ENCODE results near the gene PPP1CC. TPM values are rescaled to one million over a fixed set of nuclear protein-coding genes. Genes with fewer than 3 reads are reported as not detected.
"Not testable (repeated sequence)": the region's sequence is repeated elsewhere in the genome, so short reads cannot be mapped to it uniquely, and the experiment has no call there.

PPP1CC gene
- total RNA-seq, 4 donors from 2014 or later: 92.2 to 120 (median 101) TPM

DNA sequence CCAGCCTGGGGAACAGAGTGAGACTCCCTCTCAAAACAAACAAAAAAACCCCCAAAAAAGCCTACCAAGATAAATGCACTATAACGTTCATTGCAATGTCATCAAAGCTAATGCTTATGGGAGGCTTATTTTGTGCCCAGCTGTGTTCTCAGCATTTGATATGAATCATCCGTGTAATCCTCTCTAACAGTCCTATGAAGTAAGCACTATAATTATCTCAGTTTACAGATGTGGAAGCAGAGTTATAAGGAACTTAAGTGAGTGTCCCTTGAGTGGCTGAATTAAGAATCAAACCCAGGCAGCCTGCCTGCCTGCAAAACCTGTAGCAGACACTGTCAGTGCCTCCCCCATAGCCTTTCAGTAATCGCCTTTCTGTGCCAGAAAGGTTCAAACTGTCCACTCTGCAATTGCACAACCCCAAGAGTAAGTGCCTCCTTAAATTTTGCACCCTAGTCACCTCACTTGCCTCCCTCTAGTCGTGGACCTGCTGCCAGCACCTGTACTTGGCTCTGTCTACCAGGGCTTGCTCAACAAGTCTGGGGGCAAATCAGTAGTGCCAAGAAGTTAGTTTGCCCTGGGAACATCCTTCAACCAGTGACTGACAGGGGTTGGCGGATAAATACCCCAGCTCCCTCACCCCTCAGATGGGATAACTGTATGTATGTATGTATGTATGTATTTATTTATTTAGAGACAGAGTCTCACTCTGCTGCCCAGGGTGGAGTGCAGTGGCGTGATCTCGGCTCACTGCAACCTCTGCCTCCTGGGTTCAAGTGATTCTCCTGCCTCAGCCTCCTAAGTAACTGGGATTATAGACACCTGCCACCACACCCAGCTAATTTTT, 23.8 kb upstream of the PPP1CC start:
- WGBS: 54% methylated on average over 4 of the region's 7 CpGs
- no peak overlapping the region for H3K4me3 ChIP-seq
- intact Hi-C loops (cut with DNase I): no loop called here

DNA sequence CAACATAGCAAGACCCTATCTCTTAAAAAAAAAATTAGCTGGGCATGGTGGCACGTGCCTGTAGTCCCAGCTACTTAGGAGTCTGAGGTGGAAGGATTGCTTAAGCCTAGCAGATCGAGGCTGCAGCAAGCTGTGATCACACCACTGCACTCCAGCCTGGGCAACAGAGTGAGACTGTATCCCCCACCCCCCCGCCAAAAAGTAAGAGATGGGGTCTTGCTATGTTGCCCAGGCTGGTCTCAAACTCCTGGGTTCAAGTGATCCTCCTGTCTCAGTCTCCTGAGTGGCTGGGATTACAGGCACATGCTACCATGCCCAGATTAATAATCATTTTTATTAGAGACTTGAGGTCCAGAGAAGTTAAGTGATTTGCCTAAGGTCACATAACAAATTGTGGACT, 22.9 kb upstream of the PPP1CC start:
- H3K9me3 ChIP-seq; H3K36me3 ChIP-seq; H3K27me3 ChIP-seq; H3K27ac ChIP-seq (replicated peaks in 1 of 4); intact Hi-C loops (cut with DNase I); DNase-seq (ENCODE audit: extremely low spot score); H3K4me1 ChIP-seq; H3K4me3 ChIP-seq: not testable (repeated sequence)
- 93% methylated on average over 3 of the region's 3 CpGs for WGBS

More for the DNA sequence above, 23.8 kb upstream of the PPP1CC start:
- Histone ChIP-seq H3K27ac (replicated peaks in 1 of 4) (no peak overlapping the region), H3K4me1 (peaks cover 0 to 10% (median 0%) of the 10 kb centered on the region in 4 donors), H3K9me3 (no peaks in the 10 kb centered on the region), H3K27me3 (no peaks in the 10 kb centered on the region), H3K36me3 (no peaks in the 10 kb centered on the region)
- DNase-seq (ENCODE audit: extremely low spot score): no peak
- TF ChIP-seq EP300 (IDR thresholded peaks at IDR 0.05) (no peak), POLR2A (IDR thresholded peaks at IDR 0.05; ENCODE audit: low read depth) (no peak), POLR2AphosphoS5 (IDR thresholded peaks at IDR 0.05) (no peak)
- TF ChIP-seq, protein P1, sequence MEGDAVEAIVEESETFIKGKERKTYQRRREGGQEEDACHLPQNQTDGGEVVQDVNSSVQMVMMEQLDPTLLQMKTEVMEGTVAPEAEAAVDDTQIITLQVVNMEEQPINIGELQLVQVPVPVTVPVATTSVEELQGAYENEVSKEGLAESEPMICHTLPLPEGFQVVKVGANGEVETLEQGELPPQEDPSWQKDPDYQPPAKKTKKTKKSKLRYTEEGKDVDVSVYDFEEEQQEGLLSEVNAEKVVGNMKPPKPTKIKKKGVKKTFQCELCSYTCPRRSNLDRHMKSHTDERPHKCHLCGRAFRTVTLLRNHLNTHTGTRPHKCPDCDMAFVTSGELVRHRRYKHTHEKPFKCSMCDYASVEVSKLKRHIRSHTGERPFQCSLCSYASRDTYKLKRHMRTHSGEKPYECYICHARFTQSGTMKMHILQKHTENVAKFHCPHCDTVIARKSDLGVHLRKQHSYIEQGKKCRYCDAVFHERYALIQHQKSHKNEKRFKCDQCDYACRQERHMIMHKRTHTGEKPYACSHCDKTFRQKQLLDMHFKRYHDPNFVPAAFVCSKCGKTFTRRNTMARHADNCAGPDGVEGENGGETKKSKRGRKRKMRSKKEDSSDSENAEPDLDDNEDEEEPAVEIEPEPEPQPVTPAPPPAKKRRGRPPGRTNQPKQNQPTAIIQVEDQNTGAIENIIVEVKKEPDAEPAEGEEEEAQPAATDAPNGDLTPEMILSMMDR (IDR thresholded peaks at IDR 0.05): no peak

DNA sequence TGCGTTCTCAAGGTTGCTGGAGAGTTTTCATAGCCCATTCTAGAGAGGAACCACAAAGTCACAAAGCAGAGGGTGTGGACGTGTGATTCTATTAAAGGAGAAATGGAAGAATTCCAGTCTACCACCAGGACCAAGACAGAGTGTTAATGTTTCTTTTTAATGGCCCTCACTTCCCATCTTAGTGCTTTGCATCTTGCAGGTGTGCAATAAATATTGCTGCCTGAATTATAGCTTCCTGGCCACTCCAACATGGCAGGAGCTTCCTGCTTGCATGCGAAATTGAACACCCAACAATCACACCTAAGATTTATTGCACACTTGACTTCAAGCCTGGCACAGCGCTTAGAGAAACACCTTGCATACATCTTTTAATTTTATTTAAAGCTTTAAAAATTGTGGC, 22.4 kb upstream of the PPP1CC start:
- no peak for DNase-seq (ENCODE audit: extremely low spot score)
- TF ChIP-seq POLR2A (IDR thresholded peaks at IDR 0.05; ENCODE audit: low read depth) (no peak), POLR2AphosphoS5 (IDR thresholded peaks at IDR 0.05) (no peak), EP300 (IDR thresholded peaks at IDR 0.05) (no peak)
- TF ChIP-seq, protein P1 (IDR thresholded peaks at IDR 0.05): no peak
- no peak overlapping the region for H3K4me3 ChIP-seq
- 69% methylated on average over 4 of the region's 4 CpGs for WGBS
- no peaks in the 10 kb centered on the region for H3K9me3 ChIP-seq
- H3K36me3 ChIP-seq: no peaks in the 10 kb centered on the region
- H3K27me3 ChIP-seq: no peaks in the 10 kb centered on the region
- H3K27ac ChIP-seq (replicated peaks in 1 of 4): no peak overlapping the region
- peaks cover 0 to 10% (median 0%) of the 10 kb centered on the region in 4 donors for H3K4me1 ChIP-seq
- intact Hi-C loops (cut with DNase I): no loop called here

DNA sequence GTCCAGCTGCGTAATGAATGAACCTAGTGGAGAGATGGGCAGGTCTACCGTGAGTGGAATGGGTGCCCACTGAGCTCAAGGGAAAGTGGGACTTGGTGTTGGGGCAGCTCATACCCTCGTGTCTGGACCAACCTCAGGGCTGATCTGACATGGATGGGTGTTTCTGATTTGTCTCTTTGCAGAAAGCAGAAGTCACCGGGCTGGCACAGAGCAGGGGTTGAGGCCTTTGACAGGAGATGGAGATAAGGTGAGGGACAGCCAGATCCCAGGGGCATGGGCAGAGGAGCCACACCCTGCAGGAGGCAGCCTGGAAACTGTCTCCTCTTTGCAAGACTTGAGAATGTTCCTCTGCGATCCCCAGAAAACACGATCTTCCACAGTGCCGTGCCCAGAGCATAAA, 20.9 kb upstream of the PPP1CC start:
- 72% methylated on average over 6 of the region's 7 CpGs for WGBS
- no peak for DNase-seq (ENCODE audit: extremely low spot score)
- H3K4me3 ChIP-seq: no peak overlapping the region
- TF ChIP-seq POLR2AphosphoS5 (IDR thresholded peaks at IDR 0.05) (no peak), EP300 (IDR thresholded peaks at IDR 0.05) (no peak), POLR2A (IDR thresholded peaks at IDR 0.05; ENCODE audit: low read depth) (no peak)
- TF ChIP-seq, protein P1 (IDR thresholded peaks at IDR 0.05): no peak
- H3K27ac ChIP-seq (replicated peaks in 1 of 4): no peak overlapping the region
- intact Hi-C loops (cut with DNase I): no loop called here
- H3K36me3 ChIP-seq: no peaks in the 10 kb centered on the region
- H3K4me1 ChIP-seq: peaks cover 0 to 10% (median 0%) of the 10 kb centered on the region in 4 donors
- no peaks in the 10 kb centered on the region for H3K9me3 ChIP-seq
- H3K27me3 ChIP-seq: no peaks in the 10 kb centered on the region

DNA sequence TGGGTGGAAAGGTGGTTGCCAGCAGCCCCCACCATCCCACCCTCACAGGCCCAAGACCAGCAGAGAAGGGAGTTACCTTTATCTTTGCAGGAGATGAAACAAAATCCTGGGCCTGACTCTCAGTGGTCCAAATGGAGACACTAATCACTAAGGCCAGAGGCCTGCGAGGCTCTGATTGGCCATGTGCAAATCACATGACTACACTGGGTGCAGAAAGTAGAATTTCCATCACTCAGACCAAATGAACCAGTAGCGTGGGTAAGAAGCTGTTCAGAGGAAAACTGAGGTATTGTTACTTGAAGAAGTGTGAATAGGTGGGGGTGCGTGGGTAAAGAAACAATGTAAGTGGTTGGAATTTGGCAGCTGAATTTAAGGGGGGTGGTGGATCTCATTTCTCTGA, 20.2 kb upstream of the PPP1CC start:
- Histone ChIP-seq H3K27ac (replicated peaks in 1 of 4) (no peak overlapping the region), H3K9me3 (no peaks in the 10 kb centered on the region), H3K27me3 (no peaks in the 10 kb centered on the region), H3K4me3 (no peak overlapping the region), H3K36me3 (no peaks in the 10 kb centered on the region), H3K4me1 (peaks cover 0 to 10% (median 0%) of the 10 kb centered on the region in 4 donors)
- WGBS: 81% methylated on average over 3 of the region's 3 CpGs
- no peak for DNase-seq (ENCODE audit: extremely low spot score)
- no peak for TF ChIP-seq EP300 (IDR thresholded peaks at IDR 0.05)
- TF ChIP-seq, protein P1 (IDR thresholded peaks at IDR 0.05): no peak
- TF ChIP-seq POLR2A (IDR thresholded peaks at IDR 0.05; ENCODE audit: low read depth): no peak
- no peak for TF ChIP-seq POLR2AphosphoS5 (IDR thresholded peaks at IDR 0.05)
- intact Hi-C loops (cut with DNase I): no loop called here
